SK-N-SH (cell line): ENCODE results near the gene ITGA6. TPM values are rescaled to one million over a fixed set of nuclear protein-coding genes. Genes with fewer than 3 reads are reported as not detected.

Source experiments
- CTCF ChIA-PET: fragments of 300-600, 350-600 bp; formaldehyde crosslinking; extraction: SDS; loops from one replicate; lab custom pipeline; 2021; lab: Yijun Ruan, JAX
- POLR2A ChIA-PET: fragments of 350-600 bp; sonication (Branson Sonifier 250); formaldehyde crosslinking; extraction: SDS; loops from one replicate; lab custom pipeline; 2020; ENCODE audit warnings: antibody characterized with exemption, inconsistent platforms; lab: Yijun Ruan, JAX
- DNase-seq: peaks from one replicate; pipeline ENCODE4 v3.0.0; 2012
- H2AFZ ChIP-seq: fragments of 200-600 bp; sonication (generic); 2 replicates; pipeline ENCODE4 v1.8.1; 2016; ENCODE audit warnings: antibody characterized with exemption, mild to moderate bottlenecking, low read depth
- H3F3A ChIP-seq: fragments of 200-600 bp; sonication (generic); replicated peaks from 2 replicates; pipeline ENCODE3; 2016; ENCODE audit warnings: antibody characterized with exemption, mild to moderate bottlenecking; ENCODE audit not compliant: insufficient read depth
- H3K27ac ChIP-seq, 2 experiments: fragments of 200-500 bp in 1 of 2; fragments of 200-600 bp in 1 of 2; sonication (Bioruptor generic) in 1 of 2; sonication (generic), shearing (Covaris generic) in 1 of 2; 2 replicates each; pipeline versions ENCODE4 v1.5.1 to v1.6.1; 2014 to 2016; ENCODE audit warnings: low read depth in 2 of 2, inconsistent platforms in 1 of 2, low read length in 1 of 2, mild to moderate bottlenecking in 1 of 2, mixed read lengths in 1 of 2
- H3K27me3 ChIP-seq: fragments of 200-600 bp; sonication (generic), shearing (Covaris generic); 2 replicates; pipeline ENCODE4 v1.6.1; 2016; ENCODE audit warnings: mixed run types; ENCODE audit not compliant: insufficient read depth
- H3K36me3 ChIP-seq, 2 experiments: fragments of 200-500 bp in 1 of 2; fragments of 200-600 bp in 1 of 2; sonication (Bioruptor generic) in 1 of 2; sonication (generic) in 1 of 2; replicated peaks in 1 of 2; 2 replicates each; pipeline versions ENCODE3 to v1.5.1; 2014 to 2016; ENCODE audit warnings: low read length in 1 of 2, mild to moderate bottlenecking in 1 of 2; ENCODE audit not compliant: insufficient read depth in 2 of 2, control insufficient read depth in 1 of 2
- H3K4me1 ChIP-seq, 2 experiments: fragments of 200-500 bp in 1 of 2; fragments of 200-600 bp in 1 of 2; sonication (Bioruptor generic) in 1 of 2; sonication (generic), shearing (Covaris generic) in 1 of 2; 2 replicates each; pipeline versions ENCODE4 v1.5.1 to v1.6.1; 2014 to 2016; ENCODE audit warnings: low read depth in 1 of 2, low read length in 1 of 2, mixed run types in 1 of 2; ENCODE audit not compliant: insufficient read depth in 2 of 2, control insufficient read depth in 1 of 2
- H3K4me2 ChIP-seq: fragments of 200-600 bp; sonication (generic), shearing (Covaris generic); 2 replicates; pipeline ENCODE4 v1.6.1; 2017; ENCODE audit warnings: mixed run types
- H3K4me3 ChIP-seq, 2 experiments: fragments of 200-500 bp in 1 of 2; fragments of 200-600 bp in 1 of 2; sonication (Bioruptor generic) in 1 of 2; sonication (generic), shearing (Covaris generic) in 1 of 2; 2 replicates each; pipeline versions ENCODE4 v1.5.1 to v1.8.1; 2014 to 2016; ENCODE audit warnings: low read depth in 2 of 2, inconsistent platforms in 1 of 2, low read length in 1 of 2, mild to moderate bottlenecking in 1 of 2, mixed read lengths in 1 of 2, moderate library complexity in 1 of 2
- H3K79me2 ChIP-seq: fragments of 200-600 bp; sonication (generic); 2 replicates; pipeline ENCODE4 v1.8.1; 2017; ENCODE audit warnings: mild to moderate bottlenecking; ENCODE audit not compliant: insufficient read depth
- H3K9ac ChIP-seq: fragments of 200-600 bp; sonication (generic); 2 replicates; pipeline ENCODE4 v1.6.1; 2017; ENCODE audit warnings: mixed run types
- H3K9me2 ChIP-seq: fragments of 200-600 bp; sonication (generic); 2 replicates; pipeline ENCODE4 v1.6.1; 2017; ENCODE audit warnings: mixed run types
- H3K9me3 ChIP-seq: fragments of 200-600 bp; sonication (generic); 2 replicates; pipeline ENCODE4 v1.6.1; 2017; ENCODE audit warnings: mixed run types, mild to moderate bottlenecking, moderate library complexity
- H4K20me1 ChIP-seq: fragments of 200-600 bp; sonication (generic); 2 replicates; pipeline ENCODE4 v1.6.1; 2017; ENCODE audit warnings: mild to moderate bottlenecking, mixed run types; ENCODE audit not compliant: insufficient read depth
- EP300 ChIP-seq, 2 experiments: IDR thresholded peaks; 2 replicates each; pipeline versions ENCODE4 v1.4.0 to v1.6.1; 2012; ENCODE audit warnings: borderline replicate concordance in 1 of 2, low read depth in 1 of 2, low read length in 1 of 2
- MAX ChIP-seq: IDR thresholded peaks from 2 replicates; pipeline ENCODE4 v1.4.0; 2012; ENCODE audit warnings: low read depth
- POLR2AphosphoS5 ChIP-seq: IDR thresholded peaks from 2 replicates; pipeline ENCODE4 v1.6.1; 2012; ENCODE audit warnings: low read depth, low read length
- RCOR1 ChIP-seq: fragments of 150-350 bp; IDR thresholded peaks from 2 replicates; pipeline ENCODE4 v1.6.1; 2017; ENCODE audit warnings: antibody characterized with exemption, low read length
- SIN3A ChIP-seq: IDR thresholded peaks from 2 replicates; pipeline ENCODE4 v1.6.1; 2012; ENCODE audit warnings: low read depth, mild to moderate bottlenecking, low read length, moderate library complexity, borderline replicate concordance
- TEAD4 ChIP-seq: IDR thresholded peaks from 2 replicates; pipeline ENCODE4 v1.4.0; 2012; ENCODE audit warnings: mild to moderate bottlenecking, borderline replicate concordance; ENCODE audit not compliant: insufficient read depth
- USF1 ChIP-seq: IDR thresholded peaks from 2 replicates; pipeline ENCODE4 v1.4.0; 2012; ENCODE audit warnings: low read depth, borderline replicate concordance
- USF2 ChIP-seq: fragments of 150-350 bp; IDR thresholded peaks from 2 replicates; pipeline ENCODE4 v1.6.1; 2017; ENCODE audit warnings: antibody characterized with exemption, low read length, low read depth, borderline replicate concordance
- polyA plus RNA-seq, 3 experiments: library from polyadenylated mRNA; depleted of rRNA; stranded (reverse); fragments of >200 nt; gene quantifications; 2 replicates each; pipeline ENCODE4 v1.2.3, GENCODE V29; 2012

Gene ITGA6
- polyA plus RNA-seq, 1 of the 3 experiments (the other 2 are of a cell fraction) = 26.0 TPM

GRCh38 chr2:172550419-172550818 is 123.0 kb downstream of the ITGA6 start:
- ChIA-PET CTCF (no interaction called here), POLR2A (no interaction called here)
- no peak overlapping the region for H3K4me2 ChIP-seq
- no peak overlapping the region for H2AFZ ChIP-seq
- H3K9me2 ChIP-seq = no peaks in the 10 kb centered on the region
- no peaks in the 10 kb centered on the region for H3K36me3 ChIP-seq
- H4K20me1 ChIP-seq = no peaks in the 10 kb centered on the region
- H3K9me3 ChIP-seq = peaks cover 8% of the 10 kb centered on the region; the same call in 1 of the 2 replicates
- peaks cover 4 to 11% of the 10 kb centered on the region in 2 experiments; a peak in 3 of 4 replicates for H3K4me1 ChIP-seq
- TF ChIP-seq SIN3A = no peak
- TF ChIP-seq EP300 (IDR thresholded peaks at IDR 0.05; ENCODE audit: borderline replicate concordance in 1 of 2, low read depth in 1 of 2, low read length in 1 of 2) = no peak
- TF ChIP-seq USF1 = no peak
- no peak for TF ChIP-seq USF2
- no peak for TF ChIP-seq RCOR1
- TF ChIP-seq MAX = no peak
- TF ChIP-seq POLR2AphosphoS5 = no peak
- TF ChIP-seq, all 33 proteins: peak for 0
- Histone ChIP-seq H3K4me3 (no peak overlapping the region), H3K27ac (no peak overlapping the region), H3K9ac (no peak overlapping the region), H3K27me3 (no peaks in the 10 kb centered on the region), H3K79me2 (no peaks in the 10 kb centered on the region), H3F3A (no peaks in the 10 kb centered on the region)
- no peak for DNase-seq

- Histone ChIP-seq H3F3A (no peaks in the 10 kb centered on the region), H3K4me2 (no peak overlapping the region), H3K4me3 (no peak overlapping the region), H3K9me3 (peaks cover 5% of the 10 kb centered on the region; the same call in 1 of the 2 replicates), H3K36me3 (no peaks in the 10 kb centered on the region), H4K20me1 (no peaks in the 10 kb centered on the region), H3K4me1 (peaks cover 4 to 12% of the 10 kb centered on the region in 2 experiments; a peak in 3 of 4 replicates), H3K79me2 (no peaks in the 10 kb centered on the region), H3K27ac (no peak overlapping the region), H3K27me3 (no peaks in the 10 kb centered on the region), H3K9me2 (no peaks in the 10 kb centered on the region), H2AFZ (no peak overlapping the region), H3K9ac (no peak overlapping the region)
- POLR2A ChIA-PET = no interaction called here
- CTCF ChIA-PET = interaction anchor here (1.2 to 2.1 kb wide), 2 partner anchors 11 to 379 kb away, joined by 3 to 5 read pairs; no protein-coding TSS in a partner anchor
- no peak for DNase-seq
- TF ChIP-seq USF1 (no peak), TEAD4 (no peak)
These were observed 123.9 kb downstream of the ITGA6 start for GRCh38 chr2:172551271-172551670.
